NCI-H146 treated with DMSO at 0.1 percent for 48 hours (cell line): Measurements from ENCODE around the gene NPAS2.

Experiments used
- DNase-seq: peaks from one replicate; lab custom pipeline; 2025; ENCODE audit not compliant: unreplicated experiment; lab: John Stamatoyannopoulos, UW

Gene NPAS2

DNA sequence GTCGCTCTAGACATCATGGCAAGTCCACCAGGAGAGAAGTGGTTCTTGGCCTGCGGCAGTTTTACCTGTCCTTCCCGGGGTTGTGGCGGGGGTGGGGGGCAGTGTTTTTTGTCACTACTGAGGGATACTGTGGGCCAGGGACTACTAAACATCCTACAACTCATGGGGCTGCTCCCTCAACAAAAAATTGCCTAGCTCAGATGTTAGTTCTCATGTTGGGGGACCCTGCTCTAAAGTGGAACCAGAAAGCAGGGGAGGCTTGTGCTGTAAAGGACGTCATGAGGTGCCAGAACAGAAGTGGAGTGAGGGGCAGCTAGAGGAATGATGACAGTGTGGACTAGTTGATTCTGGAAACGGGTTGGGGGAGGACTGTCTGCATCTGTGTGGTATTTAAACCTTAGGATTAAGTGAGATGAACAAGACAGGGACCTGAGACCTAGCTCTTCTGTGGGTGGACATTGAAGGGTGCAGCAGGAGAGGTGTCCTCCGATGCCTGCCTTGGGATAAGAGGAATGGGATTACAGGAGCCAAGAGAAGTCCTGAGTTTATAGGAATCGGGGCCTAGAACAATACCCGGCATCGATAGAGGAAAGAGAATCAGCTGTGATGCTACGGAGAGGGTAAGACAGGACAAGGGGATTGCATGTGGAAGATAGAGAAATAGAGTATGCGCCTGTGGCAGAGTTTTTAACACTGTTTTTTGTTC lies 184.8 kb downstream of the NPAS2 start:
- DNase-seq: no peak

- DNase-seq: no peak
Measured at GRCh38 chr2:101006065-101006715, 186.3 kb downstream of the NPAS2 start.

DNA sequence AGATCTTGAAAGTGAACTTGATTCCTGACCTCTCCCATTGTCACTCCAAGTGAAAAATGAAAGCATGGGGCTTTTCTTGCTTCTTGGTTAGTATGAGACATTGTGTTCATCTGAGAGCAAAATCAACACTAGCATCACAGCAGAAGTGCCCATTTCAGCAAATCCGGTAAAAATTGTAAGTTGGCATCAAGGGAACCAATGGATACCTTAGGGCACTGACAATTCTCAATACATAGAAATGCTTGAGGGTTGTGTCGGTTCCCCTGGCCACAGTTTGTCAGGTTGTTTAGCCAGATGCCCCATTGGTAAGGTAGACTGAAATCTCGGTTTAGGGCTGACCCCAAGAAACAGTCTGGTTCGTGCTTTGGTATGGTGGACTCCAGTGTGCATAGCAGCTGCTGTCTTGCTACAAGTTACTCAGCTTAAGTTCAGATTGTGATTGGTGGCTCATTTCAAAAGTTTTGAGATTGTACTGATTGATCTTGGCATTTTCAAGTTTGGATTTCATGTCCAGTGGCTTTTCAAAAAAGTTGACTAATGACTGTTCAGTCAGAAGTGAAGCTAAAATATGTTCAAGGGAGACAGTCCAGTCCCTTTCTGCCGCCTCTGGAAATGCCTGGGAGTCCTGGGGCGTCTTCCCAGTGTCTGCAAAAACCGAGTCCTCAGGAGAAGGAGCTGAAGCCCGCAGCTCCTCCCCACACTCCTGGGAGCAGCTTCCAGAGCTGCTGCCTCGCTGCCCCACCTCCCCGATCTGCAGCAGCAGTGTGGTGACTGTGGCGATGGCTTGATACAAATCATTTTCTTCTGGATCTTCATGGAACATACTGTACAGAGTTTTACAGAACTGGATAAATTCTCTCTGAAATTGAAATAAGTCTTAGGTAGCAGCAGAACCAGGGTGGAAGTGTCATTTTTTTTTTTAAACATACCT lies 187.7 kb downstream of the NPAS2 start:
- no peak for DNase-seq

- DNase-seq: no peak
Measured at GRCh38 chr2:101011152-101011551, 191.2 kb downstream of the NPAS2 start.

DNA sequence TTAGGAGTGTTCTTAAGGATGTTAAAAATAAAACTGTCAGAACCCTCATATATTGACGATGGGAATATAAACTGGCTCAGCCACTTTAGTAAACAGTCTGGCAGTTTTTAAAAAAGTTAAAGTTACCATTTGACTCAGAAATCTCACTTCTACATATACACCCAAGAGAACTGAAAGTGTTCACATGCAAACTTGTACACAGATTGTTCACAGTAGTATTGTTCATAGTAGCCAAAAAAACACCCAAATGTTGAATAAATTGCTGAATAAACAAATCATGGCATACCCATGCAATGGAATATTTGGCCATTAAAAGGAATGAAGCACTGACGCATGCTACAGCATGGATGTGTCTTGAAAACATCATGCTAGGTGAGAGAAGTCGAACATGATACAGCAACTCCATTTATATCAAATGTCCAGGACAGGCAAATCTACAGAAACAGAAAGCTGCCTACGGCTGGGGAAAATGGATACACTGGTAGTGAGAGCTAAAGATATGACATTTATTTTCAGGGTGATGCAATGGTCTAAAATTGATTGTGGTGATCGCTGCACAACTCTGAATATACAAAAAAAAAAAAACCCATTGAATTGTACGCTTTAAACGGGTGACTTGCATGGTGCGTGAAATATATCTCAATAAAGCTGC lies 192.2 kb downstream of the NPAS2 start:
- DNase-seq: no peak

- DNase-seq: no peak
Measured at GRCh38 chr2:101012706-101013181, 192.8 kb downstream of the NPAS2 start.

- no peak for DNase-seq
Measured at GRCh38 chr2:101014264-101014857, 194.4 kb downstream of the NPAS2 start.

DNA sequence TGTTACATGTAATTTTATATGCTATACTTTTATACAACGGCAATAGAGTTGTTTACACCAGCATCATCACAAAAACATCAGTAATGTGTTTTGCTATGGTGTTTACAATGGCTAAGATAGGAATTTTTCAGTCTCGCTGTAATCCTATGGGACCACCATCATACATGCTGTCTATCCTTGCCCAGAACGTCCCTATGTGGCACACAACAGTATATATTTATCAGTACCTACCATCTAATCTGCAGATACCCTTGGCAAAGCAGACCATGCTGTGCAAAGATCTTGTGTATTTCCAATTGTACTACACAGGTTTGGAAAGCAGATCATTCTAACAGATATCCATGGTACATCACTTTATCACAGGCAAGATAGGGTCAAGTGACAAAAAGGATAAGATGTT lies 197.4 kb downstream of the NPAS2 start:
- DNase-seq: no peak

GRCh38 chr2:101018934-101019333 lies 199.0 kb downstream of the NPAS2 start:
- DNase-seq: no peak

DNA sequence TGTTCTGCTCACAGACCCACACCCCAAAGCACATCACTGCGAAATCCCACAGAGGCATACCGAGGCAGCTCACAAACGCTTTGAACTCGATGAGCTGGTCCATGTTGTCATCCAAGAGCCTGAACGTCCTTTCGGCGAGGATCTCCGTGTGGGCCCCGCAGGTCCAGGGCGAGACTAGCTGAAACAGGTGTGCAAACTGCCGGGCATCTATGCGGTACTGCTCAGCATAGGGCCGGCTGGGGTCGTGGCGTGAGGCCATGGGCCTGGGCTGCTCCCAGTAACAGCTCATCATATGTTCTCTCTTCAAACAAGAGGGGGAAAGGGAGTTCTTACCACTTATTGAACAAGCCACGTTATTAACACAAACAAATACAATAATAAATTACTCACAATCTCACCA lies 202.3 kb downstream of the NPAS2 start:
- no peak for DNase-seq

DNA sequence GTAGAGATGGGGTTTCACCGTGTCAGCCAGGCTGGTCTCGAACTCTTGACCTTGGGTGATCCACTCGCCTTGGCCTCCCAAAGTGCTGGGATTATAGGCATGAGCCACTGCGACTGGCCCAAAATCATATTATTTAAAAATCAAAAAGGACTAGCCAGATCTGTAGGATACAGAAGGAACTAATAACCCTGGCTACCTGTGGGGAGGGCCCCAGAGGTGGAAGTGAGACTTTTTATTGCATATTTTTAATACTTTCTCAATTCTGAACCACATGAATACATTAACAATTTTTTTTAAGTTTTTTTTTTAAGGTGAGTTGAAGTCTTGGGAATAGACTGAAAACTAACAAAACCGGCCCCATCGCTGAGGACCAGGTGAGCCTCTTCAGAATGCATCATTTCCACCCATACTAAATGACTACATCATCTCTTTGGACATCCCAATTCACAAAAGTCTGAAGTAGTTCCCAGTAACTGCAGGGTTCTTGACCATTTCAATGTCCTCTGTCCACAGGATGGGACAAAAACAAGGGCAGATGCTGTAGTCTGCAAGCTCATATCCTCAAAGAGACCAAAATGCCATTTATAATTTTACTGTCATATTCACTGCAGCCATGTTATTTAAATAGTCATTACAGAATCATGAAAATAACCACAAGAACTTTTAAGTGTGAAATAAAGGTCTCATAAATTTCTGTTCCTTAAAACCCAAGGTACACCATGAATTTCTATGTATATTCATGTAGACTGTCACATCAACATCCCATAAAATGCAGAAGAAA lies 203.6 kb downstream of the NPAS2 start:
- no peak for DNase-seq

DNA sequence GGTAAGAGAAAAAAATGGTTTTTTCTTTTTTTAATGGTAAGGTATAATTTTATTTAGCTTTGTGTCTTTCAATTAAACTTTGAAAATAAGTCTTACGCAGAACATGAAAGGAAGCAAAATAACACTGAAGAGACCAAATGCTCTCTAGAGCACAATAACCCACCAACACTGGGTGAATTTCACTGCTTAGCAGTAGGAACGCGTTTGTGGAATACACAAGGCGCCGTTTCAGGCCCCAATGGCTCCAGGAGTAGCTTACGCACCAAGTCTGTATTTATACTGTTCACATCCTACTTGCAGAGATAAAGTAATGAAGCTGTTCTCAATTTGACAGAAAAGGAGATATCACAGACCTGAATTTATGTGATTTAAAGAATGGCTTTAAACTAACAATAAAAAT lies 205.6 kb downstream of the NPAS2 start:
- DNase-seq: no peak

DNA sequence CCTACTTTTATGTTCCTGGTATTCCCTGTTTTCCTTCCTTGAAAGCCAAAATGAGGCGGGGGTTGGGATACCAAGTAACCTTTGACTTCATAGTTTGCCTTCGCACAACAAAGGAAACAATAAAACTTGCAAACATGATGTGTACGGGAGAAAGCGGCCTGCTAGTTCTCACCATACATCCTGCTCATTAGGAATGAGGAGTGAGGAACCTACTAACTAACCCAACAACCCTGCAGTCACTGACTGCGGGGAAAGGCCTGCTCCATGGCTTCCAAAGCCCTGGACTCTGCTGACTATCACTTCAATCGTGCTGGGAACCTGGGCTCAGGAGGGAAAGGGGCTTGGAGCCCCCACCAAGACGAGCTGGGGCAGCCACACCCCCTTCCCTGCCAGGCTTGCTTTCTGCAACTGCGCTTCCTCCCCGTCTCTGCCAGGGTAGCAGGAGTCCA lies 206.3 kb downstream of the NPAS2 start:
- DNase-seq: no peak

DNA sequence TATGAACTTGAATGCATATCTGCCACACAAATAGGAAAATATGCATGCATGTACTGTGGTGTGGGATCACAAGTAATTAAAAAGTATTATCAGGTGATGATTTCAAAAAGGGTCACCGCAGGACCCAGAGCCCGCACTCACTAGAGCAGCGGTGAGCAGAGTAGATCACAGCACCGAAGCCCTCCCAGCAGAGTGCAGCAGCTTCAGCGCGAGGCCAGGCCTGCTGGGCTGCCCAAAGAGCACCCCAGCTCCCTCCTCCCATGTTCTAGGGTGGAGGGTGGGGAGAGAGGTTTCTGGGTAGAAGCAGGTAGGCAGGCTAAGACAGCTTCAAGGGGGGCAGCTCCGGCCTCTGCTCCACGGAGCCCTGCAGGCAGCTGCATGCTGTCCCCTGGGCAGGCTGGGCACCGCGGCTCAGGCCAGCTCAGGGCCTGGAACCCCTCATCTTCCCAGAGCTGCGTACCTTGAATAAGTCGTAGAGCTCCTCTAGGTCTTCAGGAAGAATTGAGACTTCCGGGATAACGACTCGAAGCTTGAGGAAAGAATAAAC lies 207.1 kb downstream of the NPAS2 start:
- DNase-seq: no peak

DNA sequence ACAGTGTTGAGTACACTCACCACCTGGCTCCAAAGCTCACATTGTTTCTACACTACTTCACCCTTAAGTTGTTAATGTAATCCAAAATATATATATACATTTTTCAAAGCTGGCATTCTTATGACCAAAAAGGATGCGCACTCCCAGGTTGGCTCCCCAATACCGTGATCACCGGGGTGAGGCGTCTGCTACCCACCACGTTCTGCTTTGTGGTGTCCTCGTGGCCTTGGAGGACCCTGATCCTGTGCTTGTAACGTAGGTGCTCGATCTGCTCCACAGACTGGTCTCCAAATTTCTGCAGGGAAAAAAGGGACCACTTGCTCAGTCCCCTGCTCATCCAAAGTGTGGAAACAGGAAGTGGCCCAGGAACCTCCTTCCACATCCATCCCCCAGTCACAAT lies 207.9 kb downstream of the NPAS2 start:
- no peak for DNase-seq

DNA sequence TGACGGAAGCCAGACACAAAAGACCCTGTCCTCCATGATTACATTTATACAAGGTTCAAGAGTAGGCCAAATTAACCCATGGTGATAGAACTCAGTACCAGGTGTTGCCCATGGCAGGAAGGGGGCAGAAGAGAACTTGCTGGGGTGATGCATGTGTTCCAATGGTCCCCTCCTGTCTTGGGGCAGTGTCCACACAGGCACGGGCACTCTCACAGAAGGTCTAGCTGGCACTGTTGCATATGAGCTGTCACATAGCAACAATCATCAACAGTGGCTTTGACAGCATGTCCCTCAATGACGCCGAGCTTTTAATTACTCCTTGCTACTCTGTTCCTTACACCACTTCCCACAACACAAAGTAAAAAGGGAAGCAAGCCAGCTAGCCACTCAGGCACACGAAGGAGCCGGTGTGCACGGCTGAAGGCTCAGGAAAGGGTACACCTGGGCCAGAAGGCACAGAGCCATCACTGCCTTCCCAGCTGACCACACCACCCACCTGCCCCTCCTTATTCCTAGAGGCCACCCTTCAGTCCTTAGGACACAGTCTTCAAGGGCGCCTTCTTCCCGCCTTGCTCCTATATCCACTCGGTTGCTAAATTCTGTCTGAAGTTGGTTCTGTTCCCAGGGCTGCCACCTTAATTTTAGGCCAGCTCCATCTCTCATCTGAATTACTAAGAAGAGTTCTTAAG lies 211.1 kb downstream of the NPAS2 start:
- DNase-seq: no peak

GRCh38 chr2:101032084-101032776 lies 212.3 kb downstream of the NPAS2 start:
- DNase-seq: no peak

- DNase-seq: peak; percentile 30
Measured at GRCh38 chr2:101036562-101036961, 216.6 kb downstream of the NPAS2 start.
